Trophoblast cell (in vitro differentiated cells and primary cell): Measurements from ENCODE around the gene CCDC192.

Experiments
- DNase-seq, 2 donors: peaks; one replicate each; pipeline ENCODE4 v3.0.0-alpha.2; 2016
- H2AFZ ChIP-seq: 2 replicates; pipeline ENCODE4 v1.6.1; 2013; ENCODE audit warnings: low read length, moderate library complexity, mild to moderate bottlenecking; ENCODE audit not compliant: insufficient read depth, poor library complexity
- H2AK5ac ChIP-seq: 2 replicates; pipeline ENCODE4 v1.6.1; 2013; ENCODE audit warnings: mild to moderate bottlenecking, low read length
- H2BK120ac ChIP-seq: 2 replicates; pipeline ENCODE4 v1.6.1; 2013; ENCODE audit warnings: low read length, mild to moderate bottlenecking, moderate library complexity; ENCODE audit not compliant: insufficient read depth, poor library complexity
- H2BK12ac ChIP-seq: 2 replicates; pipeline ENCODE4 v1.6.1; 2013; ENCODE audit warnings: mild to moderate bottlenecking, low read length, moderate library complexity
- H2BK5ac ChIP-seq: 2 replicates; pipeline ENCODE4 v1.6.1; 2013; ENCODE audit warnings: low read length, low read depth, moderate library complexity, mild to moderate bottlenecking; ENCODE audit not compliant: poor library complexity
- H3K14ac ChIP-seq: 2 replicates; pipeline ENCODE4 v1.6.1; 2013; ENCODE audit warnings: mild to moderate bottlenecking, low read length
- H3K18ac ChIP-seq: 2 replicates; pipeline ENCODE4 v1.6.1; 2013; ENCODE audit warnings: mild to moderate bottlenecking, low read length
- H3K23ac ChIP-seq: 2 replicates; pipeline ENCODE4 v1.6.1; 2013; ENCODE audit warnings: low read length
- H3K27ac ChIP-seq: 2 replicates; pipeline ENCODE4 v1.5.1; 2013; ENCODE audit warnings: low read depth, mild to moderate bottlenecking, inconsistent platforms, low read length, moderate library complexity
- H3K27me3 ChIP-seq: 2 replicates; pipeline ENCODE4 v1.6.1; 2013; ENCODE audit warnings: inconsistent platforms, mild to moderate bottlenecking, low read length, moderate library complexity; ENCODE audit not compliant: insufficient read depth
- H3K36me3 ChIP-seq, 2 experiments: 1 replicate in 1 of 2; 2 replicates in 1 of 2; pipeline ENCODE4 v1.6.1; 2013; ENCODE audit warnings: low read length in 2 of 2, mild to moderate bottlenecking in 2 of 2, moderate library complexity in 1 of 2; ENCODE audit not compliant: insufficient read depth in 2 of 2, control insufficient read depth in 1 of 2
- H3K4ac ChIP-seq: 2 replicates; pipeline ENCODE4 v1.6.1; 2013; ENCODE audit warnings: low read depth, mild to moderate bottlenecking, low read length, moderate library complexity
- H3K4me1 ChIP-seq, 2 experiments: 1 replicate in 1 of 2; 2 replicates in 1 of 2; pipeline ENCODE4 v1.6.1; 2013; ENCODE audit warnings: low read length in 2 of 2, mild to moderate bottlenecking in 2 of 2, moderate library complexity in 1 of 2; ENCODE audit not compliant: insufficient read depth in 2 of 2, control insufficient read depth in 1 of 2
- H3K4me2 ChIP-seq: 2 replicates; pipeline ENCODE4 v1.6.1; 2013; ENCODE audit warnings: inconsistent platforms, mild to moderate bottlenecking, low read length, moderate library complexity
- H3K4me3 ChIP-seq: 2 replicates; pipeline ENCODE4 v1.5.1; 2013; ENCODE audit warnings: mild to moderate bottlenecking, low read depth, low read length, inconsistent platforms
- H3K79me1 ChIP-seq: one replicate; pipeline ENCODE4 v1.6.1; 2013; ENCODE audit warnings: low read length
- H3K79me2 ChIP-seq: 2 replicates; pipeline ENCODE4 v1.6.1; 2013; ENCODE audit warnings: low read length, mild to moderate bottlenecking; ENCODE audit not compliant: control insufficient read depth, insufficient read depth, poor library complexity
- H3K9ac ChIP-seq: 2 replicates; pipeline ENCODE4 v1.6.1; 2013; ENCODE audit warnings: mild to moderate bottlenecking, low read length
- H3K9me3 ChIP-seq: 2 replicates; pipeline ENCODE4 v1.6.1; 2013; ENCODE audit warnings: low read depth, mild to moderate bottlenecking, control low read depth, inconsistent platforms, low read length; ENCODE audit not compliant: insufficient read depth
- H4K12ac ChIP-seq: 2 replicates; pipeline ENCODE4 v1.6.1; 2013; ENCODE audit warnings: low read depth, mild to moderate bottlenecking, low read length, moderate library complexity
- H4K8ac ChIP-seq: 2 replicates; pipeline ENCODE4 v1.6.1; 2013; ENCODE audit warnings: low read depth, mild to moderate bottlenecking, low read length, moderate library complexity
- H4K91ac ChIP-seq: one replicate; pipeline ENCODE4 v1.6.1; 2013; ENCODE audit warnings: low read depth, mild to moderate bottlenecking, low read length, moderate library complexity
- WGBS: extraction: QIAGEN DNeasy Blood & Tissue Kit; methylation state at CpG from one replicate; pipeline ENCODE4 v1.1.7; 2013; ENCODE audit warnings: missing lambda C conversion rate; ENCODE audit not compliant: insufficient read length, insufficient coverage; ENCODE audit errors: extremely low coverage; 5-methylcytosine and 5-hydroxymethylcytosine counted together

CCDC192 gene

GRCh38 chr5:127930311-127930710 lies 227.1 kb downstream of the CCDC192 start:
- H4K8ac ChIP-seq = no peak overlapping the region
- H2BK120ac ChIP-seq = no peak overlapping the region
- no peak overlapping the region for H3K9ac ChIP-seq
- H2AK5ac ChIP-seq = no peak overlapping the region
- H2AFZ ChIP-seq = no peak overlapping the region
- H3K4me2 ChIP-seq = no peak overlapping the region
- H3K4me1 ChIP-seq = peaks cover 3 to 6% of the 10 kb centered on the region in 2 experiments
- H4K91ac ChIP-seq = no peak overlapping the region
- no peak overlapping the region for H3K14ac ChIP-seq
- no peak overlapping the region for H3K4ac ChIP-seq
- no peak overlapping the region for H2BK12ac ChIP-seq
- no peaks in the 10 kb centered on the region for H3K36me3 ChIP-seq
- H3K4me3 ChIP-seq = no peak overlapping the region
- H3K79me2 ChIP-seq = no peaks in the 10 kb centered on the region
- H4K12ac ChIP-seq = no peak overlapping the region
- H3K27ac ChIP-seq = peak overlapping the region; percentile 16
- H3K79me1 ChIP-seq = no peaks in the 10 kb centered on the region
- H3K23ac ChIP-seq = no peak overlapping the region
- peak; percentile 51 to 83 for DNase-seq
- no peaks in the 10 kb centered on the region for H3K9me3 ChIP-seq
- H3K27me3 ChIP-seq = no peaks in the 10 kb centered on the region
- H3K18ac ChIP-seq = no peak overlapping the region
- no peak overlapping the region for H2BK5ac ChIP-seq

- Histone ChIP-seq H3K4me3 (no peak overlapping the region), H3K36me3 (no peaks in the 10 kb centered on the region), H3K79me2 (no peaks in the 10 kb centered on the region), H2BK5ac (no peak overlapping the region), H2AK5ac (no peak overlapping the region), H4K8ac (no peak overlapping the region), H2AFZ (no peak overlapping the region), H3K4me2 (no peak overlapping the region), H3K27ac (no peak overlapping the region), H4K91ac (no peak overlapping the region), H3K27me3 (no peaks in the 10 kb centered on the region), H3K9me3 (no peaks in the 10 kb centered on the region), H3K79me1 (no peaks in the 10 kb centered on the region), H3K4me1 (peaks cover 3 to 6% of the 10 kb centered on the region in 2 experiments), H3K4ac (no peak overlapping the region), H2BK120ac (no peak overlapping the region), H3K14ac (no peak overlapping the region), H3K23ac (no peak overlapping the region), H3K9ac (no peak overlapping the region), H4K12ac (no peak overlapping the region), H3K18ac (no peak overlapping the region), H2BK12ac (no peak overlapping the region)
- DNase-seq = no peak
- WGBS = no CpG with 5 or more reads among the region's 1 CpG
These were observed 228.2 kb downstream of the CCDC192 start for GRCh38 chr5:127931396-127931795.

GRCh38 chr5:127933348-127933747 lies 230.2 kb downstream of the CCDC192 start:
- no peak overlapping the region for H3K4me2 ChIP-seq
- H2BK5ac ChIP-seq = no peak overlapping the region
- WGBS = no CpG with 5 or more reads among the region's 5 CpGs
- no peak overlapping the region for H3K4me3 ChIP-seq
- no peak for DNase-seq
- no peak overlapping the region for H3K23ac ChIP-seq
- no peak overlapping the region for H4K91ac ChIP-seq
- H3K4me1 ChIP-seq = peaks cover 3 to 6% of the 10 kb centered on the region in 2 experiments
- no peaks in the 10 kb centered on the region for H3K27me3 ChIP-seq
- no peaks in the 10 kb centered on the region for H3K9me3 ChIP-seq
- no peak overlapping the region for H2AFZ ChIP-seq
- H4K8ac ChIP-seq = no peak overlapping the region
- no peaks in the 10 kb centered on the region for H3K36me3 ChIP-seq
- no peak overlapping the region for H3K14ac ChIP-seq
- no peak overlapping the region for H3K4ac ChIP-seq
- no peak overlapping the region for H2BK12ac ChIP-seq
- H3K27ac ChIP-seq = no peak overlapping the region
- H2AK5ac ChIP-seq = no peak overlapping the region
- H2BK120ac ChIP-seq = no peak overlapping the region
- no peak overlapping the region for H3K18ac ChIP-seq
- H3K9ac ChIP-seq = no peak overlapping the region
- H3K79me2 ChIP-seq = no peaks in the 10 kb centered on the region
- H4K12ac ChIP-seq = no peak overlapping the region
- no peaks in the 10 kb centered on the region for H3K79me1 ChIP-seq

GRCh38 chr5:127934791-127935256 lies 231.6 kb downstream of the CCDC192 start:
- Histone ChIP-seq H2BK5ac (no peak overlapping the region), H3K4me2 (no peak overlapping the region), H3K4ac (no peak overlapping the region), H3K9me3 (no peaks in the 10 kb centered on the region), H3K27ac (no peak overlapping the region), H3K4me3 (no peak overlapping the region), H4K12ac (no peak overlapping the region), H3K79me2 (no peaks in the 10 kb centered on the region), H4K8ac (no peak overlapping the region), H3K14ac (no peak overlapping the region), H3K79me1 (no peaks in the 10 kb centered on the region), H3K36me3 (no peaks in the 10 kb centered on the region), H4K91ac (no peak overlapping the region), H3K18ac (no peak overlapping the region), H3K23ac (no peak overlapping the region), H2AFZ (no peak overlapping the region), H3K9ac (no peak overlapping the region), H2AK5ac (no peak overlapping the region), H3K4me1 (peaks cover 3 to 6% of the 10 kb centered on the region in 2 experiments), H2BK120ac (no peak overlapping the region), H3K27me3 (no peaks in the 10 kb centered on the region), H2BK12ac (no peak overlapping the region)
- no CpG with 5 or more reads among the region's 1 CpG for WGBS
- peak; percentile 11 to 33 for DNase-seq
